Neural progenitor cell (in vitro differentiated cells): ENCODE results near the gene PHOSPHO1. TPM values are rescaled to one million over a fixed set of nuclear protein-coding genes. Genes with fewer than 3 reads are reported as not detected.

Experiments used
- total RNA-seq: library from RNA; depleted of rRNA; stranded (reverse); fragments of >200 nt; gene quantifications from 2 replicates; pipeline ENCODE4 v1.2.3, GENCODE V29; 2015; ENCODE audit warnings: low replicate concordance

PHOSPHO1 gene
- total RNA-seq, 1 donor from 2014 or later: not detected

Other genes with a start within 250 kb of the PHOSPHO1 start
- 129 and 137 TPM in 2 replicates for gene IGF2BP1, start 233.4 kb downstream of the PHOSPHO1 start, total RNA-seq
- gene B4GALNT2, start 98.0 kb downstream of the PHOSPHO1 start, total RNA-seq: not detected in 2 replicates
- gene GNGT2, start 20.2 kb downstream of the PHOSPHO1 start, total RNA-seq: not detected in 2 replicates
- gene ABI3, start 20.1 kb downstream of the PHOSPHO1 start, total RNA-seq: not detected in 2 replicates
- gene ZNF652, start 131.5 kb upstream of the PHOSPHO1 start, total RNA-seq: 45.6 and 55.7 TPM in 2 replicates
- 126 and 168 TPM in 2 replicates for gene PHB1, start 184.1 kb upstream of the PHOSPHO1 start, total RNA-seq